Measurements from ENCODE around the gene LRSAM1. TPM values are rescaled to one million over a fixed set of nuclear protein-coding genes. Genes with fewer than 3 reads are reported as not detected.

LRSAM1 gene
- total RNA-seq, 2 donors from 2014 or later = 17.5 to 34.4 TPM

GRCh38 chr9:127526655-127527559 is 75.6 kb downstream of the LRSAM1 start:
- no peak for ATAC-seq
- Mint-ChIP-seq H3K36me3 (peaks cover 13% of the 10 kb centered on the region), H3K4me3 (no peak overlapping the region), H3K27me3 (no peaks in the 10 kb centered on the region), H3K4me1 (ENCODE audit: low read depth in 2 of 2) (peaks cover 0 to 7% of the 10 kb centered on the region in 2 donors), H3K27ac (no peak overlapping the region), H3K9me3 (no peaks in the 10 kb centered on the region)
- no peak for DNase-seq (ENCODE audit: low spot score)

GRCh38 chr9:127527560-127528268 is 76.4 kb downstream of the LRSAM1 start:
- no peak for ATAC-seq
- Mint-ChIP-seq H3K27me3 (no peaks in the 10 kb centered on the region), H3K4me1 (ENCODE audit: low read depth in 2 of 2) (peaks cover 0 to 7% of the 10 kb centered on the region in 2 donors), H3K9me3 (no peaks in the 10 kb centered on the region), H3K36me3 (peaks cover 11% of the 10 kb centered on the region), H3K27ac (no peak overlapping the region), H3K4me3 (no peak overlapping the region)
- no peak for DNase-seq (ENCODE audit: low spot score)

GRCh38 chr9:127528422-127529251 is 77.3 kb downstream of the LRSAM1 start:
- ATAC-seq (no peak), DNase-seq (ENCODE audit: low spot score) (no peak)
- peaks cover 4% of the 10 kb centered on the region for H3K36me3 Mint-ChIP-seq
- H3K9me3 Mint-ChIP-seq = no peaks in the 10 kb centered on the region
- H3K4me3 Mint-ChIP-seq = no peak overlapping the region
- no peaks in the 10 kb centered on the region for H3K27me3 Mint-ChIP-seq
- no peak overlapping the region for H3K27ac Mint-ChIP-seq
- H3K4me1 Mint-ChIP-seq (ENCODE audit: low read depth in 2 of 2) = peaks cover 0 to 7% of the 10 kb centered on the region in 2 donors

DNA sequence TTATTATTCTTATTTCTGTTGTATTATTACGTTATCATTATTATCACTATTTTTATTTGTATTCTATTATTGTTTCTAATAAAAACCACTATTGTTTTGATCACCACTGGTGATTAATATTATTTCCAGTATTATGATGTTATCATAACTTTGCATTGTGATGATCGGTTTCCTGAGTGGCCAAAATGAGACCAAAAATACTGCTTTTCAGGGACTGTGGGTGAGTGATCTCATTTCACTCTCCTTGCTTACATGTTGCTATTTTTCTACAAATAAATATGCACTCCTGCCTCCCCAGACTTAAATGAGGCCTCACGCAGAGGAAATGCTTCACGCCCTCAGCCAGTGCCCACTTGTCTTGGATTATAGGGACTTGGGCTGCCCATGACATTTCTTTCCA is 78.4 kb downstream of the LRSAM1 start:
- no peaks in the 10 kb centered on the region for H3K27me3 Mint-ChIP-seq
- peaks cover 0 to 7% of the 10 kb centered on the region in 2 donors for H3K4me1 Mint-ChIP-seq (ENCODE audit: low read depth in 2 of 2)
- H3K4me3 Mint-ChIP-seq = no peak overlapping the region
- no peak overlapping the region for H3K27ac Mint-ChIP-seq
- ATAC-seq (no peak), DNase-seq (ENCODE audit: low spot score) (no peak)
- H3K9me3 Mint-ChIP-seq = no peaks in the 10 kb centered on the region
- peaks cover 4% of the 10 kb centered on the region for H3K36me3 Mint-ChIP-seq

GRCh38 chr9:127530206-127530941 is 79.1 kb downstream of the LRSAM1 start:
- ATAC-seq (no peak), DNase-seq (ENCODE audit: low spot score) (no peak)
- Mint-ChIP-seq H3K9me3 (no peaks in the 10 kb centered on the region), H3K4me1 (ENCODE audit: low read depth in 2 of 2) (peaks cover 0 to 7% of the 10 kb centered on the region in 2 donors), H3K27ac (no peak overlapping the region), H3K36me3 (no peaks in the 10 kb centered on the region), H3K27me3 (no peaks in the 10 kb centered on the region), H3K4me3 (no peak overlapping the region)

DNA sequence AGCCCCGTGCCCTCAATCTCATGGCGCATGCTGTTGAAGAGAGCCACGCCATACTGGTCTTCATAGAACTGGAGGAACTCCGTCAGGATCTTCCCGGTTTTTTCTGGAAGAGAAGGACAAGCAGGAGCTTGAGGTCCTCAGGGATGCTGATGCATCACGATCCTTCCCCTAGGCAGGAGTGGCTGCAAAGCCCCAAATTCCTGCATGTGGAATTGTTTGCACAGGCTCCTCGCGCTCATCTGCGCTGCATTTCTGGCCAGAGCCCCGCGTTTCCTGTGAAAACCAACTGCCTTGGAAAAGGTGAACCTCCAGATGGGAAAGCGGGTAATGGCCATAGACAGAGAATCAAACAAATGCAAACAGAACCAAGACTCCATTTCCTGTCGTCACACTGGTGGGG is 80.4 kb downstream of the LRSAM1 start:
- DNase-seq (ENCODE audit: low spot score) (no peak), ATAC-seq (no peak)
- no peaks in the 10 kb centered on the region for H3K36me3 Mint-ChIP-seq
- no peaks in the 10 kb centered on the region for H3K9me3 Mint-ChIP-seq
- no peaks in the 10 kb centered on the region for H3K27me3 Mint-ChIP-seq
- H3K4me1 Mint-ChIP-seq (ENCODE audit: low read depth in 2 of 2) = peaks cover 0 to 4% of the 10 kb centered on the region in 2 donors
- peak overlapping the region in 1 of 2 donors; percentile 65 for H3K27ac Mint-ChIP-seq
- no peak overlapping the region for H3K4me3 Mint-ChIP-seq

- no peak for DNase-seq (ENCODE audit: low spot score)
- no peak overlapping the region for H3K27ac Mint-ChIP-seq
- H3K4me1 Mint-ChIP-seq (ENCODE audit: low read depth in 2 of 2) = no peaks in the 10 kb centered on the region
- no peaks in the 10 kb centered on the region for H3K9me3 Mint-ChIP-seq
- ATAC-seq = no peak
- no peak overlapping the region for H3K4me3 Mint-ChIP-seq
- H3K36me3 Mint-ChIP-seq = no peaks in the 10 kb centered on the region
- no peaks in the 10 kb centered on the region for H3K27me3 Mint-ChIP-seq
Observed at GRCh38 chr9:127534250-127534906, 83.1 kb downstream of the LRSAM1 start.

GRCh38 chr9:127534931-127535330 is 83.6 kb downstream of the LRSAM1 start:
- Mint-ChIP-seq H3K4me3 (no peak overlapping the region), H3K36me3 (no peaks in the 10 kb centered on the region), H3K27me3 (no peaks in the 10 kb centered on the region), H3K4me1 (ENCODE audit: low read depth in 2 of 2) (no peaks in the 10 kb centered on the region), H3K9me3 (no peaks in the 10 kb centered on the region), H3K27ac (no peak overlapping the region)
- no peak for DNase-seq (ENCODE audit: low spot score)
- ATAC-seq = peak; percentile 24 to 29

GRCh38 chr9:127535396-127535795 is 84.1 kb downstream of the LRSAM1 start:
- DNase-seq (ENCODE audit: low spot score) = no peak
- Mint-ChIP-seq H3K4me3 (no peak overlapping the region), H3K27me3 (no peaks in the 10 kb centered on the region), H3K4me1 (ENCODE audit: low read depth in 2 of 2) (no peaks in the 10 kb centered on the region), H3K9me3 (no peaks in the 10 kb centered on the region), H3K27ac (no peak overlapping the region), H3K36me3 (no peaks in the 10 kb centered on the region)
- ATAC-seq = peak in 1 of 2 donors; percentile 4

- DNase-seq (ENCODE audit: low spot score) = no peak
- H3K9me3 Mint-ChIP-seq = no peaks in the 10 kb centered on the region
- H3K27me3 Mint-ChIP-seq = no peaks in the 10 kb centered on the region
- no peak overlapping the region for H3K4me3 Mint-ChIP-seq
- H3K36me3 Mint-ChIP-seq = no peaks in the 10 kb centered on the region
- no peak for ATAC-seq
- no peaks in the 10 kb centered on the region for H3K4me1 Mint-ChIP-seq (ENCODE audit: low read depth in 2 of 2)
- H3K27ac Mint-ChIP-seq = no peak overlapping the region
Observed at GRCh38 chr9:127535834-127536233, 84.5 kb downstream of the LRSAM1 start.

DNA sequence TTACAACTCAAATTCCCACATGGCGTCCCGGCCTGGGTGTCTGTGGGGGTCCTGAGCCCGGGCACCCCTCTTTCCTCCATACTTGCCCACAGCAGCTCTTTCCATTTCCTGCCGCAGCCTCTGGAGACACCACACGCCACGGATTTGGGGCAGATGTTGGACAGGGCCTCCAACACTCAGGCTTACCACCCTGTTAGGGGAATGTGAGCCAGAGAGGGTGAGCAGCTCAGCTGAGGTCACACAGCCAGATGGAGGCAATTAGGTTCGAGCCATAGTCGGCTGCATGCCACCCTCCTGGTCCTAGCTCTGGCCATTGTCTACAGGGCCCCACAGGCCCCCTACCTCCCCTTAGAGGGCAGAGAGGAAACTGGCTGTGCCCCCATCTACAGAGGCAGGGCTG is 85.2 kb downstream of the LRSAM1 start:
- Mint-ChIP-seq H3K9me3 (no peaks in the 10 kb centered on the region), H3K4me3 (no peak overlapping the region), H3K4me1 (ENCODE audit: low read depth in 2 of 2) (no peaks in the 10 kb centered on the region), H3K27me3 (no peaks in the 10 kb centered on the region), H3K27ac (no peak overlapping the region), H3K36me3 (no peaks in the 10 kb centered on the region)
- DNase-seq (ENCODE audit: low spot score) = no peak
- no peak for ATAC-seq

DNA sequence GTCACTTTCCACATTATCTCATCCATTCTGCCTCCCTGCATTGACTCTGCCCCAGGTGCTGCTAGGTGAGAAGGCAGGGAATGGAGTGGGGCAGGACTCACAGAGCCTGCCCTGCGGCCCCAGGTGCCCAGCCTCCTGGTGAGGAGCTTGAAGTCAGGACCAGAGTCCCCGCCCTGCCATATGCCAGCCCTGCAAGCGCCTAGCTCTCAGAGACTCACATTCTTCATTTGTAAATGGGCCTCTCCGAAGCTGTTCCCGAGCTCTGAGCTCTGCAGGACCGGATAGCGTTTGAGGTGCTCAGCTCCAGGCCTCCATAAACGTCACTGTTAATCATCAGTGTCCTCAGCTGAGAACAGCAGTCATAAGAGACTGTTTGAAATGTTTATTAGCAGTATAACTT is 85.7 kb downstream of the LRSAM1 start:
- ATAC-seq = no peak
- no peak for DNase-seq (ENCODE audit: low spot score)
- no peaks in the 10 kb centered on the region for H3K27me3 Mint-ChIP-seq
- H3K4me3 Mint-ChIP-seq = no peak overlapping the region
- no peaks in the 10 kb centered on the region for H3K9me3 Mint-ChIP-seq
- no peaks in the 10 kb centered on the region for H3K4me1 Mint-ChIP-seq (ENCODE audit: low read depth in 2 of 2)
- no peaks in the 10 kb centered on the region for H3K36me3 Mint-ChIP-seq
- H3K27ac Mint-ChIP-seq = no peak overlapping the region

DNA sequence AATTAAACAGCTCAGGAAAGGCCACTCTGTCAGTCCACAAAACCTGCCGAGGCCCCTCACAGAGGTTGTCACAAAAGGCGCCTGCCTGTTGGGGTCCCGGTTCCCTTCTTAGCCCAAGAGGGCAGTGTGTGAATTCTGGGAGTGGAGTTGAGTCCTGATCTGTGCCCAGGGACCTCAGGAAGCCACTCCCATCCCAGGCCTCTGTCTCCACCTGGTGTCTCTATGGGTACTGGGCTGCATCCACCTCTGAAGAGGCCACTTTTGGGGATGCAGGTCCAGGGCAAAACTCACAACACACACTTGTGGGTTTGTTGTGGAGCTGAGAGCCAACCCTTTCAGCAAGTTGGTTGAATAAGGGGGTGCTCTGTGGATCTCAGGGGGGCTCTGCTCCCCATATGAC is 86.5 kb downstream of the LRSAM1 start:
- Mint-ChIP-seq H3K27me3 (no peaks in the 10 kb centered on the region), H3K36me3 (no peaks in the 10 kb centered on the region), H3K4me1 (ENCODE audit: low read depth in 2 of 2) (no peaks in the 10 kb centered on the region), H3K27ac (no peak overlapping the region), H3K9me3 (no peaks in the 10 kb centered on the region), H3K4me3 (no peak overlapping the region)
- DNase-seq (ENCODE audit: low spot score) (no peak), ATAC-seq (no peak)

Measured in natural killer cell treated with Interleukin-12 subunit alpha and Interleukin-12 subunit beta and Interleukin-15 and Interleukin-18, amount 100 ng/mL, for 72 hours (primary cell).